Stimulated activated CD8-positive, alpha-beta memory T cell treated with anti-CD3 and anti-CD28 coated beads, Interleukin-12 subunit alpha, Interleukin-12 subunit beta, amount 100 ng/mL, for 24 hours (primary cell): Measurements from ENCODE around the gene TACC2.

ENCODE experiments used
- DNase-seq: peaks from one replicate; pipeline ENCODE4 v3.0.0-alpha.2; 2020; ENCODE audit errors: extremely low read depth

The TACC2 gene

DNA sequence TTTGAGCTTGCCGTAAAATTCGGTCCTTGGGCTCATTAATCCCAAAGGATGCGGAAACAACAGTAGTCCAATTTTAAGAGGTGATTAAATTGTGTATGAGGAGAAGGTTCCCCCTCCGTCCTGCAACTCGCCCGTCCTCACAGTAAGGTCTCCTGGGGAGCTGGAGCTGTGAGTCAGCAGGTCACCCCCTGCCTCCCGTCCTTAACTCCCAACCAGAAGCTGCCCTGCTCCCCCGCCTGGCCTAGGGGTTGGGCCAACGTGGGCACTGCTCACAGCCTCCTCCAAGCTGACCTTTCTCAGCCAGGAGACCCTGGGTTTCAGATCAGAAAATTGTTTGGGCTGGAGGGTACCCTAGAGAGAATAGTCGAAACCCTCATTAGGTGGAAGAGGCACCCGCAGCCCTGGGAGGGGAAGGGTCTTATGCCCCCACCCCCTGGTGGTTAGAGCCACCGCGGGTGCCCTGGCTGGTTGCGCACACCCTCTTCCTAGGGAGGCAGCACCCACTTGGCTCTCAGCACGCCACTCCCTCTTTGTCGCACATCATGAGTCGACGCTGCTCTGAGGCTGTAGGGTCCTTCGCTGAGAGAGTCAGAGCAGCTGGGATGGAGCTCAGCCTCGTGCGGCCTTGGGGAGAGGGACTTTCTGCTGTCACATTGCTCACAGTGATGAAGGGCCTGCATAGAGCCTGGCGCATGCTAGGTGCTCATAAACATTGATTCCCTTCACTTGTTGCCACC lies 131.2 kb downstream of the TACC2 start:
- DNase-seq: no peak

DNA sequence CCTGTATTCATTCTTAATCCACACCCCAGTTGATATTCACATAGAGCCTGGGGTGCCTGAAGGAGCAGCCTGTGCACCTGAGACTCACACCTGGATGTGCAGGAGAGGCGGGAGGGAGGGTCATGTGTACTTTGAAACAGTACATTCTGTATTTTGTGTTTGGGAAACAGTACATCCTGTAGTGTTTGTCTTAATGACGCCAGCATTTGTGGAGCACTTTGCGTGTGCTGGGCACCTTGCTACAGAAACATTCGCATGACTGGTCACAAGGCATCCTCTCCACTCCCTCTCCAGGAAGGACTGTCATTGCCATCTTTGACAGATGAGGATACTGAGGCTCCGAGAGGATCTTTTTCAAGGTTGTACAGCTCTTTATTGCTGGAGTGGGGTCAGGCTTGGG lies 132.1 kb downstream of the TACC2 start:
- no peak for DNase-seq

DNA sequence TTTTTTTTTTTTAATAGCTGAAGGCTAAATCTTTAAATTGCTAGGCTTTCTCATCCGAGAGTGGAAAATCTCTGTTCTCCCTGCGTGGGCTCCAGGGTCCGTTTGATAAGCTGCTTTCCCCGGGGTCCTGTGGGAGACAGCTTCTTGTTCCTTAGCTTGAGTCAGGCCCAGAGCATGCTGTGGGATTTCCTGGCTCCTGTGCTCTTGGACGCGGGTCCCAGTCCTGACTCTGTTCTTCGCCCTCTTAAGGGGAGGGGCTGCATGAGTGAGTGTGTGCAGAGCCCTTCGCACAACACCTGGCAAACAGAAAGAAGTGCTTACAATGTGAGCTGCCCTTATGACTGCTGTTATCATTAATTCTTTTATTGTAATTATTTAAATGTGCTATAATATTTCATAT lies 133.5 kb downstream of the TACC2 start:
- no peak for DNase-seq

DNA sequence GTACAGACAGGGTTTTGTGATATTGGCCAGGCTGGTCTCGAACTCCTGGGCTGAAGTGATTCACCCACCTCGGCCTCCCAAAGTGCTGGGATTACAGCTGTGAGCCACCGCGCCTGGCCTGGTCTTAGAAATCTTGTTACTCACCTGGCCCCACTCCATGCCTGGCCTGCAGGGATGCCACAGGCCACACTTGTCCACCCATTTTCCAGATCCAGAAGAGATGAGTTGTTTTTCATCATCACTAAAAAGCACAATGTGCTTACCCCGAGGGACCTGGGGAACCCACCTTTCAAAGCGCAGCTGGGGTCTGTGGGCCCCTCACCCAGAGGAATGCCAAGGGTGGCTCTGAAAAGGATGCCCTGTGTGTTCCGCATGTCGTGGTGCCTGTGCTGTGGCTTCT lies 134.2 kb downstream of the TACC2 start:
- no peak for DNase-seq

DNA sequence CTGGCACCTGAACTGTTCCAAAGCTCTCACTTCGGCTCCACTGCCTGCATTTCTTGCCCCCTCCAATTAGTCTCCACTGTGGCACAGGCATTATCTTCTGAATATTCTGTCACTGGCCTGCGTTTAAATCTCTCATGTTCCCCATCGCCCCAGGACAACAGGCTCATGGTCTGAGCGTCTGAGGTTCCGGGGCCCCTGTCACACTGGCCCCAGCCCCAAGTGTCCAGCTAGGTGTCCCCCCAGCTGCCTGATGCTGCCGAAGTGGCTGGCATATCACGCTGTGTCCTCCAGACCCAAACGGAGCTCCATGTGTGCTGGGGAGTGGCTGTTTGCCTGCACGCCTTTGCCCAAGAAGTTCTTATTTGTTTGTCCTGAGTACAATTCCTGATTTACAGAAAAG lies 135.4 kb downstream of the TACC2 start:
- no peak for DNase-seq

DNA sequence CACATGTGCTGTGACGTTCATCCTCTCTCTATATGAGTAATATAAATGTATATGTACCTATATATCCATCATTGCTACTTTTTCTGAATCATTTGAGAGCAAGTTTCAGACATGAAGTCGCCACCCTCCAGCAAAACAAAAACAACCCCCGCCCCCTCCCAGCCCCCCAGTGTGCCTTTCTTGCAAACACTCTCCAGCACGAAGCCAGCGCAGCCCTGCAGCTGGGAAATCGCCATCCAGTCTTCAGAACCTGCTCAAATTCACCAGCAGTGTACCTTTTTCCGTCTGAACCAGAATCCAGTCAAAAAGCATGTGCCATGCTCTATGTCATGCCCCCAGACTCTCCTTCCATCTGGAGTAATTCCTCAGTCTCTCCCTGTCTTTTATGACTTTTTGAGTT lies 135.8 kb downstream of the TACC2 start:
- no peak for DNase-seq

DNA sequence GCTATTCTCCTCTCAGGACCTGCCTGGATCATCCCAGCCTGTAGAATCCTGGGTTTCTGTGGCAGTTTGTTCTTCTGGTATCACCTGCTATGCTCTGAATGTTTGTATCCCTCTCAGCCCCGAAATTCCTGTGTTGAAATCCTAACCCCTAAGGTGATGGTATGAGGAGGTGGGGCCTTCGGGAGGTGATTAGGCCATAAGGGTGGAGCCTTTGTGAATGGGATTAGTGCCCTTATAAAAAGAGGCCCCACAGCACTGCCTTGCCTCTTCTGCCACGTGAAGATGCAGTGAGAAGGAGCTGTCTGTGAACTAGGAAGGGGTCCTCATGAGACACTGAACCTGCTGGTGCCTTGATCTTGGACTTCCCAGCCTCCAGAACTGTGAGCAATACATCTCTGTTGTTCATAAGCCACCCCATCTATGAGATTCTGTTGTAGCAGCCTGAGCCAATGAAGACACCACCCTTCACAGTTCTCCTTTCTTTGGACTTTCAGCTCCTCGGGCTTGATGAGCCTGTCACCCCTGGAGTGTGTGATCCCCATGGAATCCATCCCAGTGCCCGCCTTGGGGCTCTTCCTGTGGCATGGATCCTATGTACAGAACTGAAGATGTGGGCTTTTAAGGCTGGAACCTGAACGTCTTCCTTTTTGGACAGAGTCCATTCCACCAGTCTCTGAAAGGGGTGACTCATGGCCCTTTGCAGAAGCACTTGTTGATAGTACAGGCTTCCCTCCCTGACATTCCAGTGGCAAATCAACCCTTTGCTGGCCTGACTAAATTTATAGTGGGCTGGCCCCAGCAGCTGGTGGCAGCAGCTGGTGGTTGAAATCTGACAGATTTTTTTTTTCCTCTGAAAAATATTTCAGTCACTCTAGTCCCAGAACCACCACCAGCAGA lies 138.0 kb downstream of the TACC2 start:
- DNase-seq: no peak

DNA sequence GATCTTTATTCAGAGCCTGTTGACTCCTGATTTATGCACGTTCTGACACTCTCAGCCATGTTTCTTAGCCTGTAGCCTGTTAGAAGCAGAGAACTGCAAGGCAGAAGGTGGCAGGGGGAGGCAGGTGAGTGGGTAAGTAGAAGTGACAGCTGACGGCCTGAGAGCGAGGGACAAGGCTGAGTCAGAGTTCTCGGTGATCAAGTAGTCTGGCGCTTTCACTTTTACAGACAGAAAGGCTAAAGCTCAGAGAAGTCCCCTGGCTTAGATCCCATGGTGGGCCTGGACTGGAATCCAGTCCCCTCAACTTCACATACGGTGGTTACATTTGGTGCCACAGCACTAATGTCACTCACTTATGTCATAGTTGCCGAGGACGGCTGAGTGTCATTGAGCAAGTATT lies 139.0 kb downstream of the TACC2 start:
- DNase-seq: no peak

DNA sequence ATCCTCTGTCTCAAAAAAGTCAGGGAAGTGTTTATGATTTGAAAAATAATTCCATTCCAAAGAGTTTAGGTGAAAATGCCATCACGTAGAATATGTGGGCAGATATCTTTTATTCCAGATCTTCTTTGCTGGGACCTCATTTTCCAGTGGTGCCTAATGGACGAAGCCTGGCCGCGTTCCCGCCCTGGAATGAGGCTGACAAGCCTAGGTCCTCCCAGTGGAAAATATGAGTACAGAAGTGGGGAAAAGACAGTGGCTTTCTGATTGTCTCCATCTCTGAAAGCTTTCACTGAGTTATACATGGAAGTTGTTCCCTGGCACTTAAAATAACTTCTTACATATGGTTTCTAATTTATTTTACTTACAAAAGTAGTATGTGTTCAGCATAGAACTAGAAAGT lies 139.4 kb downstream of the TACC2 start:
- DNase-seq: no peak

DNA sequence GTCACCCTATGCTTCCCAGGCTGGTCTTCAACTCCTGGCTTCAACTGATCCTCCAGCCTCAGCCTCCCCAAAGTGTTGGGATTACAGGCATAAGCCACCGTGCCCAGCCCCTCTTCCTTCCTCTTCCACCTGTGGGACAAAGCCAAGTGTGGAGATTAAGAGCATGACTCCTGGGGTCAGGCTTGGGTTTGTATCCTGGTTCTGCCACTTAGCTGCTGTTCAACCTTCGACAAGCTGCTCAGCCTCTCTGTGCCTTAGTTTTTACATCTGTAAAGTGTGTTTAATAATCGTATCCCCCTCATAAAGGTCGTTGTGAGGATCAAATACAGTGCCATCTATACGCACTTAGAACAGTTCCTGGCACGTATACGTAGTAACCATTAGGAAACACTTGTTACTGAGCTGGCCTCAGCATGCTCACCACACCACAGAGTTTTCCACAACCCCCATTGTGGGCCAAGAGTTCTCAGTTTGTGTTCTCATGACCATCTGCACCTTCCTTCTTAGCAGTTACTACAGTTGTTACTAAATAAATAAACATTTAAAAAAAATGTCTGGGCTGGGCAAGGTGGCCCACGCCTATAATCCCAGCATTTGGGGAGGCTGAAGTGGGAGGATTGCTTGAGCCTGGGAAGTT lies 141.6 kb downstream of the TACC2 start:
- no peak for DNase-seq

DNA sequence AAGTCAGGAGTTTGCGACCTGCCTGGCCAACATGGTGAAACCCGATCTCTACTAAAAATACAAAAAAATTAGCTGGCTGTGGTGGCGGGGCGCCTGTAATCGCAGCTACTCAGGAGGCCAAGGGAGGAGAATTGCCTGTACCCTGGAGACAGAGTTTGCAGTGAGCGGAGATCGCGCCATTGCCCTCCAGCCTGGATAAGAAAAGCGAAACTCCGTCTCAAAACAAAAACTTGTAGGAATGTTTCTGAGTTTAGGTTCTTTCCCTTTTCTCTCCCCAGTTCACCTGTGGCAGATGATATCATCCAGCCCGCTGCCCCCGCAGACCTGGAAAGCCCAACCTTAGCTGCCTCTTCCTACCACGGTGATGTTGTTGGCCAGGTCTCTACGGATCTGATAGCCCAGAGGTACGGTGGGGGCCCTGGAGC lies 143.4 kb downstream of the TACC2 start:
- no peak for DNase-seq

DNA sequence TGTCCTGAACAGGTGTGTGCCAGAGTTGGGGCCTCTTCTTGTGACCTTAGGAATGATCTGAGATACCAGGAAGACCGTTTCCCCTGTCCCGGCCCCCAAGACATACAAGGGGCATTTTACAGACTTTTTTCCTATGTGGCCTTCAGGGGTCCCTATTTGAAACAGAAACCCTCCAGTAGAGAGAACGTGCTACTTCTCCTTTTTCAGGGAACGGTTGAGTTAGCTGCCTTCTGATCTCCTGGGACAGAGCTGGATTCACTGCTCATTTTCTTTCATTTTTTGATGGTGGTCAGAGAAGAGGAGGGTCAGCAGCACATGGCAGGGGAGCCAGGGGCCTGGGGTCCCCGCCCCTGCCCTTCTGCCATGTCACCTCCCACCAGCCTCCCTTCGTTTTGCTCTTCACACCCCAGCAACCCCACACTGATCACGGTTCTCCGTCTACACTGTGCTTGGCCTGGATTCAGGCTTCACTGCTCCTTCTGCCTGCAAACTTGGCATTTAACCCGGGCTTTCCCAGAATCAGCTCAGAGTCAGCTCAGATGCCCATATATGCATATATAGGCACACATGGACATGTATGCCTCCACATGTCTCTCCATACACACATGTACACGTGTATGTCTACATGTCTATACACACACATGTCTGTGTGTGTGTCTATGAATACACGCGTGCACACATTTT lies 144.1 kb downstream of the TACC2 start:
- no peak for DNase-seq

DNA sequence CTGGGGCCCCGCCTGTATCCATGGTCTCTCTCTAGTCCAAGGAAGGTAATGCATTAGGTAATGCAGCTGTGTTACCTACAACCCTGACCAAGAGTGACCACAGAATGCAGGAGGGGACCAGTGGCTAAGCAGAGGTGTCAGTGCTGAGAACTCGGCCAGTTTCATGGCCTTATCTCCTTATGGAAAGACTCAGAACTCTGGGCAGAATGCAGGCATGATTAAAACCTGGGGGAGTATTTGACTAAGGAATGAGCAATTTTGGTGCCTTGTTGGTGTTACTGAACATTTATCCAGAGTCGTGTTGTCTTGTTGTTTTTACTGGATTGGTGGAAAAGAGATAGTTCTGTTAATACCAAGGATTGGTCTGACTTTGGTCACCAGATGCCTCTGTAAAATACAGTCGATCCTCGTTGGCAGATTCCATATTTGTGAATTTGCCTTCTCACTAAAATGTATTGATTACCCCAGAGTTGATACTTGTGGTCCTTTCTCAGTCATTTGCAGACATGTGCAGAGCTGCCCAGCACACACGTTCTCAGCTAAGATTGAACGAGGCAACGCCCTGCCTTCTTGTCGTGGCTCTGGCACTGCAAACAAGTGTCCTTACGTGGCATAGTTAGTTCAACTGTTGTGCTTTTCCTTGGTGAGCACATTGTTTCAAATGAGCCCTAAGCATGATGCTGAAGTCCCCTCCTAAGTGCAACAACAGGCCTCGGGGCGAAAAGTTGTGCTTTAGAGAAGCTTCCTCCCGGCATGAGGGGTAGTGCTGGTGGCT lies 146.5 kb downstream of the TACC2 start:
- no peak for DNase-seq

DNA sequence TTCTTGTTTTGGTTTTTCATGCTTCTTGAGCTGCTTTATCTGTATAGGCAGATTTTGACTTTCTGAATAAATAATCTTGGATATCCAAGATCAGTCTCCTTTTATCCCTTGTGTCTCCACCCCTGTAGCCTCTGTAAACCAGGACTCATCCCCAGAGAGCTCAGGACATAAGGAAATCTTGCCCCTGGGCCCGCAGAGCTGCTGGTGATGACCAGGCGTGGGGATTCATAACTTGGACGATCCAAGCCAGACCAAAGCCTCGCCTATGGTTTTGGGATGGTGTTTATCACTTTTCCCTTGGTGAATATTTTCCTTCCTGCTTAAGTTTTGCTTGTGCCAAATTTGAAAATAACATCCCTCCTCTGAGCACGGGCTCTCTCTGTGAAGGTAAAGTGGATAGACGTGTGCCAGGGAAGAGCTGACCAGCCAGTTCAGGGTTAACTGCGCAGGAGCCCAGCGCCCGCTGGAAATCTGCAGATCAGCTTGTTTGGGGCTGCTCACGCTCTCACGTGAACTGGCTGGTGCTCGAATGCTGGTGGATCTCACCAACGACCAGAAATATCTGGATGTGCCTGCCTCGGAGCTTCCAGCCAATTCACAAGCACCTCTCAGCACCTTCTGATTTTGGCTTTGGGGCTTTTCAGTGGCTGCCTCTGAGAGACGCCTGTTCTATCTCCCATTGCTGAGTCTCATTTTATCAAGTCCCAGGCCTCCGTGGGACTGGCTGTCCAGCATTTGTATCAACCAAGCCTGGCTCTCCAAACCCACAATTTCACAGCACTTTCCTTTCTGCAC lies 150.1 kb downstream of the TACC2 start:
- DNase-seq: no peak

DNA sequence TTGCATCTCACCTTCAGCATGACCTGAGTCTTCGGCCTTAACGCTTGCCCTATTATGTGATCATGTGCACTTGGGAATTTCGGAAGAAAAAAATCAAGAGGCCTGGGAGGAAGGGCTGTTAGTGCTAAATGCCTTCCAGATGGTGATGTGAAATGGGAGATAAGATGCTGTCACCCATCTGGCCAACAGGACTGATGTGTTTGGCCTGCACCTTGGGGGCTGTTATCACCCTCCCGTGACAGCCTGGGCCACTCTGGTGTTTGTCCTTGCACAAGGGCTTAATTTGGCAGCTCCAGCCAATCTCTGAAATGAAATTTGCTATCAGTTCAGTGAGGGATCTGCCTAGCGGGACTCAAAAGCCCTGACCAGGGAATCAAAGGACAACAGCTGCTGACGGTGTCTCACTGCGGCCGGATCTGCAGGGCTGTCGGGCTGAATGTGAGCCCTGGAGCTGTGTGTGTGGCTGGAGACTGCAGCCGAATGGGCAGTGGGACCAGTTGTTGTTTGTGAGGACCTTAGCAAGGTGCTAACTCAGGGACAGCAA lies 150.7 kb downstream of the TACC2 start:
- DNase-seq: no peak

DNA sequence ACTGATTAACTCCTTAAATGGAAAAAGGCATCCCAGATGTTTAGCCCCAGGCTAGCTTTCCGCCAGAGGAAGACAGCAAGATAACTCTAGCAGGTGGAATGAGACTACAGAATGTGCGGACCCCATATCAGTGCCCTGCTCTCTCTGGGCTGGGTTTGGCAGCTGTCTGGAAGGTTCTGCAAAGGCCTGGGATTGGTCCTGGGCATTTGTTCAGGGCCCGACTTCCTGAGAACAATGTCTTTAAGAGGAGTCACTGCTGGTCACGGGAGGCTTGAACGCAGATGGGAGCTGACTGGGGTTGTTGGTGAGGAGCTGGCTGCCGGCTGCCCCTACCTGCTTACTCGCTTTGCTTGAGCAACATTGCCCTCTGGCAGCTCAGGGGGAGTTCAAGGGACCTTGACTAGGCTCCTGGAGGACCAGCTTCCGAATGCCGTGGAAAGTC lies 151.5 kb downstream of the TACC2 start:
- DNase-seq: no peak

DNA sequence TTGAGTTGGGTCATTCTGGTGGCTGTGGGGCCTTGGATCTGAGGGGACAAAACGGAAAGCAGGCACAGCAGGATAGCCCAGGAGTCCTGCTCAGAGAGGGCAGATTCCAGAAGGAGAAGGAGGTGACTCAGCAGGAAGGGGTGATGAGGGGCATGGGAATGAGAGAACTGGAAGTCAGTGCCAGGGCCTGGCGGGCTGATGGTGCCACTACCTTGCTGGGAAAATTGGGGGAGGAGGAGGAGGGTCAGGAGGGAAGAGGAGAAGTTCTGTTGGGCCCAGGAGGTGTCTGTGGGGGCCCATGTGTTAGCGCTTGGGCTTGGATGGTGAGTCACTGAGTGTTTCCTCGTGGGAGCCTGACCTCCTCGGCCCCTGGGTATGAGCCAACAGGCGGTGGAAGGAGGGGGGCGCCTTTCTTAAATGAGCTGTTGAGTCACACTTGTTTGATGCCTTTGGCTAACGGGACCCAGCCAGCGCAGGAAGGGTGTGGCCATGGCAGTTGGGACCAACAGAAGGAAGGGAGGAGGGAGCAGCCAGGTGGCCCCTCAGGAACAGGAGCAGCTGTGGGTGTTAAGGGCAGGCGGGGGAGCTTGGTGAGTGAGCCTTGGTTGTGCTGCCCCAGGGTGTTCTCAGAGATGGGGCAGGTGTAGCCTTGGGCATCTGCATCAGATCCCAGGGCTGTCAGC lies 152.1 kb downstream of the TACC2 start:
- no peak for DNase-seq

DNA sequence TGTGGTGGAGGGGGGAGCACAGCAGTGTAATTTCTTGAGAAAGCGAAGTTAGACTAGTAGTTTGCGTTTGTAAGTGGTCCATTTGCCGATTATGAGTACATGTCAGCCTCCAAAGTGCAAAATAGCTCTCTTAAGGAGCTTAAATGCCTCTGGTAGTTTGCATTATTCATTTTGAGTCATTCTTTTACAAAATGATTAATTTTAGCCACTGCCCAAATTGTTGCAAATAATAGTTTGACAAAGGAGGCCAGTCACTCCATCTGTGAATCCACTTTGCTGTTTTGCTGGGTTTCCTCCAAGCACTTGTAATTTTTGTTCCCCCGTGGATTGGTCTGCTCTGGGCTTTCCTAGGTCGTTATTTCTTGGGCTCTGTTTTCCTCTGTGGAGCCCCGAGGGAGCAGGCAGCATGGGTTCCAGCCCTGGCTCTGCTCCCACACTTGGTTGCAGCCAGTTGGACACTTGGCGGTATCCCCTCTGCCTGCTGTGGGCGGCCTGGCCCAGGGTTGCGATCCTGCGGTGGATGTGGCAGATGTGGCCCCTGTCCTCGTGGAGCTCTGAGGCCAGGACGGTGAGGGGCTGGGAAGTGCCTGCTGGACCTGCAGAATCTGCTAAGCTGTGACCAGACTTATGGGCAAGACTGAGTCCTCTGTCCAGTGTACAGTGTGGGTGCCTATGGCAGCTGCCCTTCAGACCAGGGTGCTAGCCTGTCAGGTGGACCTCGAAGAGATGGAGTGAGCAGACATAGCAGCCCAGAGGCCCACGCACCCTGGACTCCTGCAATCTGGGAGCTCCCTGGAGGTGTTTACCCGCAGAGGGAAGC lies 153.1 kb downstream of the TACC2 start:
- no peak for DNase-seq
